HEK293 (cell line): ENCODE data around the gene UBE2F.
"Not testable (repeated sequence)": the region's sequence is repeated elsewhere in the genome, so short reads cannot be mapped to it uniquely, and the experiment has no call there.

ENCODE experiments used
- CTCF ChIA-PET: fragments of 350-600 bp; formaldehyde crosslinking; extraction: SDS; loops from one replicate; lab custom pipeline; 2021; ENCODE audit warnings: antibody characterized with exemption; lab: Yijun Ruan, JAX
- POLR2A ChIA-PET: fragments of 300-600 bp; formaldehyde crosslinking; extraction: SDS; loops from one replicate; lab custom pipeline; 2020; ENCODE audit warnings: antibody characterized with exemption, inconsistent platforms; lab: Yijun Ruan, JAX
- H3K27ac ChIP-seq: fragments of 200-500 bp; sonication (Bioruptor generic); 2 replicates; pipeline ENCODE4 v1.5.1; 2014; ENCODE audit warnings: low read depth, low read length, control low read depth, inconsistent platforms; ENCODE audit errors: extremely low read depth
- H3K36me3 ChIP-seq, 2 experiments: fragments of 200-500 bp in 1 of 2; sonication (Bioruptor generic) in 1 of 2; 1 replicate in 1 of 2; 2 replicates in 1 of 2; pipeline ENCODE4 v1.5.1; 2014 to 2017; ENCODE audit warnings: inconsistent platforms in 2 of 2, low read length in 2 of 2; ENCODE audit not compliant: control insufficient read depth in 2 of 2, insufficient read depth in 1 of 2
- H3K4me1 ChIP-seq: fragments of 200-500 bp; sonication (Bioruptor generic); 2 replicates; pipeline ENCODE4 v1.5.1; 2014; ENCODE audit warnings: mild to moderate bottlenecking, low read length, inconsistent platforms; ENCODE audit not compliant: control insufficient read depth, insufficient read depth
- H3K4me3 ChIP-seq: 2 replicates; pipeline ENCODE4 v1.5.1; 2011; ENCODE audit warnings: low read depth, mild to moderate bottlenecking, control low read depth, low read length, moderate library complexity
- H3K9me3 ChIP-seq: fragments of 200-500 bp; sonication (Bioruptor generic); 2 replicates; pipeline ENCODE4 v1.5.1; 2014; ENCODE audit warnings: low read depth, low read length, inconsistent platforms; ENCODE audit not compliant: control insufficient read depth, insufficient read depth
- BCL11A ChIP-seq: fragments of 450-650 bp; formaldehyde crosslinking; IDR thresholded peaks from 2 replicates; pipeline ENCODE4 v1.5.1; 2016; ENCODE audit warnings: low read depth, missing biosample characterization, missing genetic modification characterization
- GFI1B ChIP-seq: fragments of 450-650 bp; formaldehyde crosslinking; IDR thresholded peaks from 2 replicates; pipeline ENCODE4 v1.5.1; 2016; ENCODE audit warnings: missing biosample characterization, missing genetic modification characterization
- GLIS1 ChIP-seq: fragments of 450-650 bp; formaldehyde crosslinking; IDR thresholded peaks from 2 replicates; pipeline ENCODE4 v1.5.1; 2016; ENCODE audit warnings: missing biosample characterization, missing genetic modification characterization
- GLIS2 ChIP-seq: fragments of 450-650 bp; formaldehyde crosslinking; IDR thresholded peaks from 2 replicates; pipeline ENCODE4 v1.5.1; 2016; ENCODE audit warnings: missing biosample characterization, missing genetic modification characterization
- KLF9 ChIP-seq: fragments of 450-650 bp; formaldehyde crosslinking; IDR thresholded peaks from 2 replicates; pipeline ENCODE4 v1.5.1; 2016; ENCODE audit warnings: missing biosample characterization, missing genetic modification characterization, low read depth
- SALL2 ChIP-seq: fragments of 450-650 bp; formaldehyde crosslinking; IDR thresholded peaks from 2 replicates; pipeline ENCODE4 v1.5.0; 2017; ENCODE audit warnings: missing biosample characterization, mild to moderate bottlenecking, missing genetic modification characterization, borderline replicate concordance
- SCRT1 ChIP-seq: fragments of 450-650 bp; formaldehyde crosslinking; IDR thresholded peaks from 2 replicates; pipeline ENCODE4 v1.5.1; 2016; ENCODE audit warnings: missing biosample characterization, missing genetic modification characterization, borderline replicate concordance
- SP2 ChIP-seq: fragments of 450-650 bp; formaldehyde crosslinking; IDR thresholded peaks from 2 replicates; pipeline ENCODE4 v1.5.1; 2016; ENCODE audit warnings: missing biosample characterization, missing genetic modification characterization
- ZNF121 ChIP-seq: fragments of 450-650 bp; formaldehyde crosslinking; IDR thresholded peaks from 2 replicates; pipeline ENCODE4 v1.5.1; 2016; ENCODE audit warnings: missing biosample characterization, missing genetic modification characterization
- ZNF169 ChIP-seq: fragments of 450-650 bp; formaldehyde crosslinking; IDR thresholded peaks from 2 replicates; pipeline ENCODE4 v1.5.1; 2016; ENCODE audit warnings: missing biosample characterization, missing genetic modification characterization
- ZNF211 ChIP-seq: fragments of 450-650 bp; formaldehyde crosslinking; IDR thresholded peaks from 2 replicates; pipeline ENCODE4 v1.5.1; 2016; ENCODE audit warnings: low read depth, missing biosample characterization, missing genetic modification characterization
- ZNF350 ChIP-seq: fragments of 450-650 bp; formaldehyde crosslinking; IDR thresholded peaks from 2 replicates; pipeline ENCODE4 v1.5.0; 2017; ENCODE audit warnings: missing biosample characterization, mild to moderate bottlenecking, missing genetic modification characterization
- ZNF354C ChIP-seq: fragments of 450-650 bp; formaldehyde crosslinking; IDR thresholded peaks from 2 replicates; pipeline ENCODE4 v1.5.1; 2016; ENCODE audit warnings: missing biosample characterization, missing genetic modification characterization, low read depth, borderline replicate concordance
- ZNF362 ChIP-seq: fragments of 450-650 bp; formaldehyde crosslinking; IDR thresholded peaks from 2 replicates; pipeline ENCODE4 v1.5.1; 2016; ENCODE audit warnings: missing biosample characterization, missing genetic modification characterization
- ZNF366 ChIP-seq: fragments of 450-650 bp; formaldehyde crosslinking; conservative IDR thresholded peaks from 2 replicates; pipeline ENCODE4 v1.5.1; 2016; ENCODE audit warnings: missing biosample characterization, missing genetic modification characterization
- ZNF37A ChIP-seq: fragments of 450-650 bp; IDR thresholded peaks from 2 replicates; pipeline ENCODE4 v1.5.1; 2018; ENCODE audit warnings: missing biosample characterization, missing genetic modification characterization
- ZNF404 ChIP-seq: fragments of 450-650 bp; formaldehyde crosslinking; IDR thresholded peaks from 2 replicates; pipeline ENCODE4 v1.5.1; 2017; ENCODE audit warnings: missing biosample characterization, missing genetic modification characterization
- ZNF558 ChIP-seq: fragments of 450-650 bp; formaldehyde crosslinking; IDR thresholded peaks from 2 replicates; pipeline ENCODE4 v1.5.1; 2016; ENCODE audit warnings: missing biosample characterization, missing genetic modification characterization
- ZNF639 ChIP-seq: fragments of 450-650 bp; formaldehyde crosslinking; IDR thresholded peaks from 2 replicates; pipeline ENCODE4 v1.5.1; 2016; ENCODE audit warnings: missing biosample characterization, missing genetic modification characterization
- ZNF692 ChIP-seq: fragments of 450-650 bp; formaldehyde crosslinking; IDR thresholded peaks from 2 replicates; pipeline ENCODE4 v1.5.1; 2016; ENCODE audit warnings: missing biosample characterization, missing genetic modification characterization
- ZNF76 ChIP-seq: fragments of 450-650 bp; formaldehyde crosslinking; IDR thresholded peaks from 2 replicates; pipeline ENCODE4; 2016; ENCODE audit warnings: low read depth, missing biosample characterization, missing genetic modification characterization, borderline replicate concordance
- ZNF768 ChIP-seq: fragments of 450-650 bp; formaldehyde crosslinking; IDR thresholded peaks from 2 replicates; pipeline ENCODE4 v1.5.1; 2018; ENCODE audit warnings: missing biosample characterization, mild to moderate bottlenecking, missing genetic modification characterization

The UBE2F gene

GRCh38 chr2:238032755-238033337 lies 66.0 kb downstream of the UBE2F start (continued):
- no peak for TF ChIP-seq SCRT1 (tag by site-specific recombination)
- TF ChIP-seq BCL11A, result no peak
- TF ChIP-seq ZNF121 (tag by site-specific recombination), result no peak
- TF ChIP-seq SP2 (tag by site-specific recombination), result no peak

GRCh38 chr2:238033991-238034390 lies 67.2 kb downstream of the UBE2F start:
- H3K4me1 ChIP-seq, POLR2A ChIA-PET, H3K27ac ChIP-seq, H3K4me3 ChIP-seq, H3K9me3 ChIP-seq: not testable (repeated sequence)
- CTCF ChIA-PET, result interaction anchor here (0.6 kb wide), 1 partner anchor 66 kb away, joined by 3 read pairs; no protein-coding TSS in a partner anchor
- peaks cover 0 to 74% of the 10 kb centered on the region in 2 experiments; a peak in 2 of 3 replicates for H3K36me3 ChIP-seq

- H3K4me3 ChIP-seq, result no peak overlapping the region
- no peaks in the 10 kb centered on the region for H3K9me3 ChIP-seq
- TF ChIP-seq ZNF350 (tag by site-specific recombination), result no peak
- no peak for TF ChIP-seq SALL2 (tag by site-specific recombination)
- no peak for TF ChIP-seq ZNF366 (tag by site-specific recombination)
- no peak for TF ChIP-seq ZNF404 (tag by site-specific recombination)
- no peak for TF ChIP-seq GLIS1 (tag by site-specific recombination)
- TF ChIP-seq ZNF692 (tag by site-specific recombination), result no peak
- no peak for TF ChIP-seq GLIS2 (tag by site-specific recombination)
- no peak for TF ChIP-seq ZNF37A (tag by site-specific recombination)
- no peak for TF ChIP-seq ZNF639
- TF ChIP-seq ZNF211, result no peak
- no peak for TF ChIP-seq ZNF76
- no peak for TF ChIP-seq ZNF558 (tag by site-specific recombination)
- TF ChIP-seq ZNF169 (tag by site-specific recombination), result no peak
- TF ChIP-seq ZNF768 (tag by site-specific recombination), result no peak
- no peak for TF ChIP-seq ZNF354C (tag by site-specific recombination)
- TF ChIP-seq GFI1B (tag by site-specific recombination), result no peak
- no peak for TF ChIP-seq KLF9 (tag by site-specific recombination)
- no peak for TF ChIP-seq ZNF362
- ChIA-PET POLR2A (no interaction called here), CTCF (interaction anchor here (1.0 kb wide), 1 partner anchor 28 kb away, joined by 3 read pairs; no protein-coding TSS in a partner anchor)
- H3K27ac ChIP-seq, result no peak overlapping the region
- peaks cover 0 to 83% of the 10 kb centered on the region in 2 experiments; a peak in 2 of 3 replicates for H3K36me3 ChIP-seq
- no peaks in the 10 kb centered on the region for H3K4me1 ChIP-seq
Measured at GRCh38 chr2:238038203-238038602, 71.4 kb downstream of the UBE2F start.
